Spleen (tissue), 11 donors: Measurements from ENCODE around the gene MECP2. TPM values are rescaled to one million over a fixed set of nuclear protein-coding genes. Genes with fewer than 3 reads are reported as not detected.

Source experiments
- DNase-seq: peaks from one replicate; pipeline ENCODE4 v3.0.0-alpha.2; 2020
- H3K27ac ChIP-seq, 8 donors: fragments of 200-600 bp; sonication (generic) in 7 of 8; 1 replicate in 4 of 8; 2 replicates in 4 of 8; pipeline versions ENCODE4 v1.5.0 to v1.8.0; 2016 to 2021; ENCODE audit warnings: inconsistent platforms in 4 of 8, mild to moderate bottlenecking in 4 of 8, moderate library complexity in 1 of 8
- H3K27me3 ChIP-seq, 7 donors: fragments of 200-600 bp; sonication (generic) in 6 of 7; replicated peaks in 1 of 7; 1 replicate in 4 of 7; 2 replicates in 3 of 7; pipeline versions ENCODE4 v1.5.0 to v1.8.0; 2016 to 2021; ENCODE audit warnings: inconsistent platforms in 3 of 7, mild to moderate bottlenecking in 1 of 7
- H3K36me3 ChIP-seq, 6 donors: fragments of 200-600 bp; sonication (generic) in 5 of 6; 1 replicate in 4 of 6; 2 replicates in 2 of 6; pipeline versions ENCODE4 v1.5.0 to v1.8.0; 2016 to 2021; ENCODE audit warnings: inconsistent platforms in 2 of 6
- H3K4me1 ChIP-seq, 6 donors: fragments of 200-600 bp; sonication (generic) in 5 of 6; 1 replicate in 3 of 6; 2 replicates in 3 of 6; pipeline versions ENCODE4 v1.5.0 to v1.8.0; 2016 to 2021; ENCODE audit warnings: inconsistent platforms in 3 of 6
- H3K4me3 ChIP-seq, 8 donors: fragments of 200-600 bp; sonication (generic) in 7 of 8; 1 replicate in 4 of 8; 2 replicates in 4 of 8; pipeline versions ENCODE4 v1.5.0 to v1.8.0; 2016 to 2021; ENCODE audit warnings: inconsistent platforms in 4 of 8, mild to moderate bottlenecking in 4 of 8, moderate library complexity in 2 of 8
- H3K9me3 ChIP-seq, 8 donors: fragments of 200-600 bp; sonication (generic) in 7 of 8; 1 replicate in 4 of 8; 2 replicates in 4 of 8; pipeline versions ENCODE4 v1.5.0 to v1.8.0; 2016 to 2021; ENCODE audit warnings: inconsistent platforms in 4 of 8
- POLR2A ChIP-seq, 3 donors: fragments of 450-650 bp; IDR thresholded peaks; one replicate each; pipeline ENCODE4 v1.5.1; 2017; ENCODE audit warnings: antibody characterized with exemption in 3 of 3, mild to moderate bottlenecking in 1 of 3
- POLR2AphosphoS5 ChIP-seq, 3 donors: sonication (generic); formaldehyde crosslinking; IDR thresholded peaks; one replicate each; pipeline ENCODE4 v1.5.1; 2017; ENCODE audit warnings: antibody characterized with exemption in 3 of 3
- WGBS, 5 donors: extraction: QIAGEN DNeasy Blood & Tissue Kit in 3 of 5; methylation state at CpG; one replicate each; pipeline versions ENCODE4 v1.1.5 to v1.1.7; 2013 to 2018; 5-methylcytosine and 5-hydroxymethylcytosine counted together
- intact Hi-C: fragments of 100-400 bp; cut with DNase I; formaldehyde crosslinking; loops from one replicate; pipeline ENCODE4 v1.15.0; 2023; ENCODE audit warnings: low total_unique reads
- polyA plus RNA-seq, 3 donors: library from polyadenylated mRNA; stranded (reverse); fragments of 200-250 nt; gene quantifications; one replicate each; pipeline ENCODE4 v1.2.1, GENCODE V29; 2013
- total RNA-seq, 7 donors: library from RNA; depleted of rRNA in 3 of 7; stranded (reverse); fragments of >200 nt in 3 of 7; fragmentation: NEBNext Ultra II Directional in 4 of 7; extraction: Animal tissue kit (Norgen Biotek cat#: 25700) in 4 of 7; gene quantifications; one replicate each; pipeline versions ENCODE4 v1.1.0 to v1.2.1, GENCODE V29; 2016 to 2021
- TF ChIP-seq, protein P1 (sequence below), 11 experiments: fragments of 200-600 bp in 7 of 11; fragments of 450-650 bp in 4 of 11; sonication (generic) in 4 of 11; IDR thresholded peaks in 8 of 11; conservative IDR thresholded peaks in 3 of 11; 1 replicate in 7 of 11; 2 replicates in 4 of 11; pipeline versions ENCODE4 v1.4.0 to v1.8.0; 2016 to 2021; ENCODE audit warnings: antibody characterized with exemption in 11 of 11, inconsistent platforms in 4 of 11, mild to moderate bottlenecking in 1 of 11
- donor health status: healthy with polysubstance abuse.
- donor health status: DM: no; HTN: no; CAD: no; lungs with moderate emphysema.
- donor health status: DM: no; HTN: no; CAD: no.
- donor health status: Bipolar disorder and iron deficiency.
- donor health status: healthy.
- donor health status: DM: no; HTN: no; CAD: no.
- donor health status: DM: yes; HTN: yes; CAD: no.

MECP2 gene
- total and polyA plus RNA-seq, 10 donors, result 15.2 to 104 (median 71.5) TPM

DNA sequence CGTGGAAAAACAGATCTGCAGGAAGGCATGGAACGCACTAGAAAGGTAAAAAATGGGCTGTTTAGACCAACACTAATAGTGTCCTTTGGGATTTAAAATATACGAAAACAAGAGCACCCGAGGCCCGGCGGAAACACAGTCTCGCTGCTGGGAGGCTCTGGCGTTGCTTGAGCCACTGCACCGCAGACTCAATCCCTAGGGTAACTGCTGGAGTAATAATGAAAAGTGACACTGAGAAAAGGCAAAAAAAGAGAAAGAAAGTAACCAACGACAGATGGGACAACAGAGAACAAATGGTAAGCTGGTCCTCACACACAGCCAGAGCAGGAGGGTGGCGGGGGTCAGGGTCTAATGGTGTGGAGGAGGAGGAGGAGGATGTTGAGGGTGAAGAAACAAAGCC, 93.2 kb downstream of the MECP2 start:
- TF ChIP-seq, protein P1, sequence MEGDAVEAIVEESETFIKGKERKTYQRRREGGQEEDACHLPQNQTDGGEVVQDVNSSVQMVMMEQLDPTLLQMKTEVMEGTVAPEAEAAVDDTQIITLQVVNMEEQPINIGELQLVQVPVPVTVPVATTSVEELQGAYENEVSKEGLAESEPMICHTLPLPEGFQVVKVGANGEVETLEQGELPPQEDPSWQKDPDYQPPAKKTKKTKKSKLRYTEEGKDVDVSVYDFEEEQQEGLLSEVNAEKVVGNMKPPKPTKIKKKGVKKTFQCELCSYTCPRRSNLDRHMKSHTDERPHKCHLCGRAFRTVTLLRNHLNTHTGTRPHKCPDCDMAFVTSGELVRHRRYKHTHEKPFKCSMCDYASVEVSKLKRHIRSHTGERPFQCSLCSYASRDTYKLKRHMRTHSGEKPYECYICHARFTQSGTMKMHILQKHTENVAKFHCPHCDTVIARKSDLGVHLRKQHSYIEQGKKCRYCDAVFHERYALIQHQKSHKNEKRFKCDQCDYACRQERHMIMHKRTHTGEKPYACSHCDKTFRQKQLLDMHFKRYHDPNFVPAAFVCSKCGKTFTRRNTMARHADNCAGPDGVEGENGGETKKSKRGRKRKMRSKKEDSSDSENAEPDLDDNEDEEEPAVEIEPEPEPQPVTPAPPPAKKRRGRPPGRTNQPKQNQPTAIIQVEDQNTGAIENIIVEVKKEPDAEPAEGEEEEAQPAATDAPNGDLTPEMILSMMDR (IDR thresholded peaks at IDR 0.05 in 8 of 11, conservative IDR thresholded peaks at IDR 0.05 in 3 of 11), result no peak
- TF ChIP-seq POLR2A (IDR thresholded peaks at IDR 0.05) (no peak), POLR2AphosphoS5 (IDR thresholded peaks at IDR 0.05) (no peak)

DNA sequence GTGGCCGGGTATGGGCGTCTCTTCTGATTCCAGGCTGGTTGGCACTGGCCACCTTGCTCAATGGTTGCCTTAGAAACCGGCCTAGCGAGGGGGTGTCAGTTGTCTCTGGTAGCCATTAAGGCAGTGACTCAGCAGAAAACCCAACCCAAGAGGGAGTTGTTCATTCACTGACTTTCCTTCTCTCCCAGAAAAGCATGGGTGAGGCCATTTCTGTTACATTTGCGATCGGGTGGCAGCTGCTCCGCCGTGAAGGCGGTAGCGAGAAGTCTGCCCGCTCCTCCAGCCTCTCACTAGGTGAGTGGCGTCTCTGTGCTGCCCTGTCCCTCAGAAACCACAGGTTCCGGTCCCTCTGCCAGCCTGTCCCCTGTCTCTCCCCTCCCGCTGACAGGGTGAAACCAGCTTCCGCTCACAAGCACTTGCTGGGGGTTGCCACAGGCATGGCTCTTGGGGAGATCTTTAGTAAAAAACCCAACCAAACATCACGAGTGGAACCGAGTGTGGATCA, 95.2 kb downstream of the MECP2 start:
- H3K4me3 ChIP-seq, result peak overlapping the region in 1 of 8 donors; percentile 52

More for the DNA sequence above, 93.2 kb downstream of the MECP2 start:
- Histone ChIP-seq H3K27ac (peak overlapping the region in 4 of 8 donors; percentile 77 to 89 (median 85)), H3K4me3 (no peak overlapping the region), H3K27me3 (peaks cover 0 to 12% (median 0%) of the 10 kb centered on the region in 7 donors), H3K4me1 (peaks cover 0 to 76% (median 15%) of the 10 kb centered on the region in 6 donors), H3K9me3 (no peaks in the 10 kb centered on the region), H3K36me3 (peaks cover 0 to 4% (median 0%) of the 10 kb centered on the region in 6 donors)
- intact Hi-C loops, result no loop called here
- 76 to 81% (median 76%) methylated on average over 11 of the region's 11 CpGs for WGBS, 5 donors
- DNase-seq, result no peak

GRCh38 chrX:154000051-154000450, 97.5 kb downstream of the MECP2 start:
- DNase-seq, result no peak
- TF ChIP-seq, protein P1 (IDR thresholded peaks at IDR 0.05 in 8 of 11, conservative IDR thresholded peaks at IDR 0.05 in 3 of 11), result no peak
- TF ChIP-seq POLR2AphosphoS5 (IDR thresholded peaks at IDR 0.05) (no peak), POLR2A (IDR thresholded peaks at IDR 0.05) (no peak)
- intact Hi-C loops, result no loop called here
- Histone ChIP-seq H3K27ac (no peak overlapping the region), H3K4me1 (peaks cover 0 to 48% (median 8%) of the 10 kb centered on the region in 6 donors), H3K4me3 (no peak overlapping the region), H3K36me3 (no peaks in the 10 kb centered on the region), H3K9me3 (no peaks in the 10 kb centered on the region), H3K27me3 (peaks cover 0 to 6% (median 0%) of the 10 kb centered on the region in 7 donors)
- WGBS, 5 donors, result 62 to 83% (median 72%) methylated on average over 5 of the region's 5 CpGs

More for the DNA sequence above, 95.2 kb downstream of the MECP2 start:
- H3K4me1 ChIP-seq, result peaks cover 0 to 59% (median 8%) of the 10 kb centered on the region in 6 donors
- H3K9me3 ChIP-seq, result no peaks in the 10 kb centered on the region
- peak; percentile 91 for DNase-seq
- H3K27me3 ChIP-seq, result peaks cover 0 to 12% (median 0%) of the 10 kb centered on the region in 7 donors
- intact Hi-C loops, result no loop called here
- peak; percentile 65 to 77 (median 72) for TF ChIP-seq POLR2AphosphoS5 (IDR thresholded peaks at IDR 0.05)
- TF ChIP-seq POLR2A (IDR thresholded peaks at IDR 0.05), result no peak
- TF ChIP-seq, protein P1 (IDR thresholded peaks at IDR 0.05 in 8 of 11, conservative IDR thresholded peaks at IDR 0.05 in 3 of 11), result no peak
- 12 to 70% (median 24%) methylated on average over 15 to 17 of the region's 17 CpGs for WGBS, 5 donors
- peaks cover 0 to 4% (median 0%) of the 10 kb centered on the region in 6 donors for H3K36me3 ChIP-seq
- H3K27ac ChIP-seq, result peak overlapping the region in 7 of 8 donors; percentile 67 to 89 (median 83)

- no peak for DNase-seq
- peaks cover 0 to 6% (median 0%) of the 10 kb centered on the region in 7 donors for H3K27me3 ChIP-seq
- H3K4me3 ChIP-seq, result peak overlapping the region in 1 of 8 donors; percentile 8
Observed at GRCh38 chrX:153999359-154000037, 98.0 kb downstream of the MECP2 start.

More at GRCh38 chrX:153999359-154000037, 98.0 kb downstream of the MECP2 start:
- Histone ChIP-seq H3K36me3 (no peaks in the 10 kb centered on the region), H3K27ac (no peak overlapping the region), H3K9me3 (no peaks in the 10 kb centered on the region), H3K4me1 (peaks cover 0 to 48% (median 8%) of the 10 kb centered on the region in 6 donors)
- TF ChIP-seq POLR2A (IDR thresholded peaks at IDR 0.05), result no peak
- no peak for TF ChIP-seq POLR2AphosphoS5 (IDR thresholded peaks at IDR 0.05)
- TF ChIP-seq, protein P1 (IDR thresholded peaks at IDR 0.05 in 8 of 11, conservative IDR thresholded peaks at IDR 0.05 in 3 of 11), result no peak
- intact Hi-C loops, result no loop called here
- 47 to 69% (median 65%) methylated on average over 19 of the region's 19 CpGs for WGBS, 5 donors
